SK-N-SH treated with all-trans-retinoic acid at 6 μM for 48 hours (cell line): Measurements from ENCODE around the gene CD3D.

ENCODE experiments used
- ARNTL ChIP-seq: fragments of 450-650 bp; formaldehyde crosslinking; IDR thresholded peaks from 2 replicates; pipeline ENCODE4 v1.5.0; 2020; ENCODE audit warnings: low read depth, mild to moderate bottlenecking, moderate library complexity, borderline replicate concordance
- CSDC2 ChIP-seq: fragments of 250-450 bp; sonication (Bioruptor Pico); IDR thresholded peaks from 2 replicates; pipeline ENCODE4 v1.5.0; 2020; ENCODE audit warnings: mild to moderate bottlenecking, moderate library complexity
- ESRRG ChIP-seq: fragments of 250-450 bp; sonication (Bioruptor Pico); IDR thresholded peaks from 2 replicates; pipeline ENCODE4 v1.6.1; 2021; ENCODE audit warnings: mild to moderate bottlenecking
- OSR1 ChIP-seq: fragments of 250-450 bp; sonication (Bioruptor Pico); IDR thresholded peaks from 2 replicates; pipeline ENCODE4 v1.8.0; 2022; ENCODE audit warnings: moderate library complexity, mild to moderate bottlenecking, inconsistent platforms
- TOX ChIP-seq: fragments of 250-450 bp; sonication (Bioruptor Pico); IDR thresholded peaks from 2 replicates; pipeline ENCODE4 v1.8.0; 2021; ENCODE audit warnings: mild to moderate bottlenecking, moderate library complexity, borderline replicate concordance
- ZC3H10 ChIP-seq: fragments of 250-450 bp; sonication (Bioruptor Pico); IDR thresholded peaks from 2 replicates; pipeline ENCODE4 v1.5.1; 2021; ENCODE audit warnings: mild to moderate bottlenecking, moderate library complexity
- ZFP30 ChIP-seq: fragments of 450-650 bp; formaldehyde crosslinking; IDR thresholded peaks from 2 replicates; pipeline ENCODE4 v1.5.0; 2022; ENCODE audit warnings: mild to moderate bottlenecking, moderate library complexity
- ZNF8 ChIP-seq: fragments of 450-650 bp; formaldehyde crosslinking; IDR thresholded peaks from 2 replicates; pipeline ENCODE4 v1.5.0; 2020; ENCODE audit warnings: mild to moderate bottlenecking, moderate library complexity
- TF ChIP-seq, protein P1 (sequence below): fragments of 250-450 bp; sonication (Bioruptor Pico); IDR thresholded peaks from 2 replicates; pipeline ENCODE4 v1.8.0; 2020; ENCODE audit warnings: mild to moderate bottlenecking, moderate library complexity, borderline replicate concordance
- TF ChIP-seq, protein P2 (sequence below): fragments of 250-450 bp; sonication (Bioruptor Pico); IDR thresholded peaks from 2 replicates; pipeline ENCODE4 v1.8.0; 2021; ENCODE audit warnings: low read depth, mild to moderate bottlenecking, moderate library complexity, borderline replicate concordance
- TF ChIP-seq, protein P3 (sequence below): fragments of 250-450 bp; sonication (Bioruptor Pico); IDR thresholded peaks from 2 replicates; pipeline ENCODE4 v1.5.1; 2021; ENCODE audit warnings: mild to moderate bottlenecking, moderate library complexity

DNA sequence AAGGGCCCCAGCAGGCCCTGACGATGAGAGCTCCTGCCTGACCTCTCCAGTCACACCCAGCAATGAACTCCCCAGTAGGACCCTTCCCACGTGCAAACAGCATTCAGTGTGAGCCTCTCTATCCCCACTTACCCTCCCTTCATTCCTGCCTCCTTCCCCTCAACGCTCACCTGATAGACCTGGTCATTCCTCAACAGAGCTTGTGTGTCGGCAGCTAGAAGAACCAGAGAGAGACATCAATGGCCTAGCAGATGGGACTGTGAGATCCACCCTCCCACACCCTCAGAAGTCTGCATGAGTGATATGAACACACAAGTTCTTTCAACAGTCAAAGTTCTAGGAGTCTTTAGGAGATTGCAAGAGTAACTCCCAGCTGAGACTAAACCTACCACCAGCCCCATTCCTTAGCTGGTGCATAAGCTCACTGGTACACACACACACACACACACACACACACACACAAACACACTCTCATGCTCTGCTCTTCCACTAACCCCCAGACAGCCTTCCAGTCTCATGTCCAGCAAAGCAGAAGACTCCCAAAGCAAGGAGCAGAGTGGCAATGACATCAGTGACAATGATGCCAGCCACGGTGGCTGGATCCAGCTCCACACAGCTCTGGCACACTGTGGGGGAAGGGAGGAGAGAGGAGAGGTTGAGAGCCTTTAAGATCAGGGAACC is 3.1 kb downstream of the CD3D start:
- TF ChIP-seq, protein P1, sequence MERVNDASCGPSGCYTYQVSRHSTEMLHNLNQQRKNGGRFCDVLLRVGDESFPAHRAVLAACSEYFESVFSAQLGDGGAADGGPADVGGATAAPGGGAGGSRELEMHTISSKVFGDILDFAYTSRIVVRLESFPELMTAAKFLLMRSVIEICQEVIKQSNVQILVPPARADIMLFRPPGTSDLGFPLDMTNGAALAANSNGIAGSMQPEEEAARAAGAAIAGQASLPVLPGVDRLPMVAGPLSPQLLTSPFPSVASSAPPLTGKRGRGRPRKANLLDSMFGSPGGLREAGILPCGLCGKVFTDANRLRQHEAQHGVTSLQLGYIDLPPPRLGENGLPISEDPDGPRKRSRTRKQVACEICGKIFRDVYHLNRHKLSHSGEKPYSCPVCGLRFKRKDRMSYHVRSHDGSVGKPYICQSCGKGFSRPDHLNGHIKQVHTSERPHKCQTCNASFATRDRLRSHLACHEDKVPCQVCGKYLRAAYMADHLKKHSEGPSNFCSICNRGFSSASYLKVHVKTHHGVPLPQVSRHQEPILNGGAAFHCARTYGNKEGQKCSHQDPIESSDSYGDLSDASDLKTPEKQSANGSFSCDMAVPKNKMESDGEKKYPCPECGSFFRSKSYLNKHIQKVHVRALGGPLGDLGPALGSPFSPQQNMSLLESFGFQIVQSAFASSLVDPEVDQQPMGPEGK (CRISPR knock-in tag) = no peak
- TF ChIP-seq, protein P2, sequence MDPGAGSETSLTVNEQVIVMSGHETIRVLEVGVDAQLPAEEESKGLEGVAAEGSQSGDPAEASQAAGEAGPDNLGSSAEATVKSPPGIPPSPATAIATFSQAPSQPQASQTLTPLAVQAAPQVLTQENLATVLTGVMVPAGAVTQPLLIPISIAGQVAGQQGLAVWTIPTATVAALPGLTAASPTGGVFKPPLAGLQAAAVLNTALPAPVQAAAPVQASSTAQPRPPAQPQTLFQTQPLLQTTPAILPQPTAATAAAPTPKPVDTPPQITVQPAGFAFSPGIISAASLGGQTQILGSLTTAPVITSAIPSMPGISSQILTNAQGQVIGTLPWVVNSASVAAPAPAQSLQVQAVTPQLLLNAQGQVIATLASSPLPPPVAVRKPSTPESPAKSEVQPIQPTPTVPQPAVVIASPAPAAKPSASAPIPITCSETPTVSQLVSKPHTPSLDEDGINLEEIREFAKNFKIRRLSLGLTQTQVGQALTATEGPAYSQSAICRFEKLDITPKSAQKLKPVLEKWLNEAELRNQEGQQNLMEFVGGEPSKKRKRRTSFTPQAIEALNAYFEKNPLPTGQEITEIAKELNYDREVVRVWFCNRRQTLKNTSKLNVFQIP (CRISPR knock-in tag) = no peak
- no peak for TF ChIP-seq ESRRG (CRISPR knock-in tag)
- TF ChIP-seq, protein P3, sequence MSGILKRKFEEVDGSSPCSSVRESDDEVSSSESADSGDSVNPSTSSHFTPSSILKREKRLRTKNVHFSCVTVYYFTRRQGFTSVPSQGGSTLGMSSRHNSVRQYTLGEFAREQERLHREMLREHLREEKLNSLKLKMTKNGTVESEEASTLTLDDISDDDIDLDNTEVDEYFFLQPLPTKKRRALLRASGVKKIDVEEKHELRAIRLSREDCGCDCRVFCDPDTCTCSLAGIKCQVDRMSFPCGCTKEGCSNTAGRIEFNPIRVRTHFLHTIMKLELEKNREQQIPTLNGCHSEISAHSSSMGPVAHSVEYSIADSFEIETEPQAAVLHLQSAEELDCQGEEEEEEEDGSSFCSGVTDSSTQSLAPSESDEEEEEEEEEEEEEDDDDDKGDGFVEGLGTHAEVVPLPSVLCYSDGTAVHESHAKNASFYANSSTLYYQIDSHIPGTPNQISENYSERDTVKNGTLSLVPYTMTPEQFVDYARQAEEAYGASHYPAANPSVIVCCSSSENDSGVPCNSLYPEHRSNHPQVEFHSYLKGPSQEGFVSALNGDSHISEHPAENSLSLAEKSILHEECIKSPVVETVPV (CRISPR knock-in tag) = no peak
- TF ChIP-seq ARNTL (CRISPR knock-in tag) = no peak
- no peak for TF ChIP-seq ZNF8 (CRISPR knock-in tag)
- TF ChIP-seq ZFP30 (CRISPR knock-in tag) = no peak
- no peak for TF ChIP-seq CSDC2 (CRISPR knock-in tag)
- no peak for TF ChIP-seq ZC3H10
- TF ChIP-seq OSR1 (CRISPR knock-in tag) = no peak
- no peak for TF ChIP-seq TOX (CRISPR knock-in tag)
